Inflammatory macrophage (primary cell): ENCODE measurements around the gene ARHGAP21.
"Not testable (repeated sequence)": the region's sequence is repeated elsewhere in the genome, so short reads cannot be mapped to it uniquely, and the experiment has no call there.

ENCODE experiments used
- DNase-seq, 2 donors: peaks; one replicate each; pipeline ENCODE4 v3.0.0-alpha.2; 2020 to 2022
- total RNA-seq, 18 experiments: gene quantifications; one replicate each; lab custom pipeline; 2026; ENCODE audit warnings: mixed read lengths in 6 of 18, inconsistent platforms in 2 of 18; lab: John Stamatoyannopoulos, UW

Gene ARHGAP21
- total RNA-seq = 63.0 to 110 (median 82.5) reads per million in 18 experiments

DNA sequence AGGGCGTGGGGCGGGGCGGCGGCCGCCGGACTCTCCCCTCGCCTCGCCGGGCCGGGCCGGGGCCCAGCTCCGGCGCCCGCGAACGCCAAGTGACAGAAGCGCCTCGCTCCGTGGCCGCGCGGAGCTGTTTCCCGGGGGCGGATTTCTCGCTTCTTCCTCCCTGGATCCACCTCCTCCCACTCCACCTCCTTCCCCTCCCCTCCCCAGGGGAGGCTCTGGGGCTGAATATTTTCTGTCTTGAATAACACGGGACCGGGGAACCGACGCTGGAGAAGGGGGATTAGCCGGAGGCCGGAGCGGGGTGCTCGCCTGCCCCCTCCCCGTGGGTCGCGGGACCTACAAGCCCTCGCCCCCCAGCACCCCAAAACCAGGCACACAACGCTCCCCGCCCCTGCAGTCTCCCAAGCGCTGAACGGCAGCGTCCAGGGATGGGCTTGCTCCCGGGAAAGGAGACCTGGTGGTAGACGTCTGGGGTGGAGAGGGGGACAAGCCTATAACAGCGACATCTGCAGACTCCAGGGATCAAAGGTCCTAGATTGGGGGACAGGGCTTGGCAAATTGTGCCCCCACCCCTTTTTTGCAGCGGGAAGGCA, at the start of gene ARHGAP21:
TSS of gene ARHGAP21 (minus strand) at position 100 of the 593 bp plus-strand sequence. CDS start 1,988 bp downstream, outside the sequence.
- peak; percentile 55 to 73 for DNase-seq

DNA sequence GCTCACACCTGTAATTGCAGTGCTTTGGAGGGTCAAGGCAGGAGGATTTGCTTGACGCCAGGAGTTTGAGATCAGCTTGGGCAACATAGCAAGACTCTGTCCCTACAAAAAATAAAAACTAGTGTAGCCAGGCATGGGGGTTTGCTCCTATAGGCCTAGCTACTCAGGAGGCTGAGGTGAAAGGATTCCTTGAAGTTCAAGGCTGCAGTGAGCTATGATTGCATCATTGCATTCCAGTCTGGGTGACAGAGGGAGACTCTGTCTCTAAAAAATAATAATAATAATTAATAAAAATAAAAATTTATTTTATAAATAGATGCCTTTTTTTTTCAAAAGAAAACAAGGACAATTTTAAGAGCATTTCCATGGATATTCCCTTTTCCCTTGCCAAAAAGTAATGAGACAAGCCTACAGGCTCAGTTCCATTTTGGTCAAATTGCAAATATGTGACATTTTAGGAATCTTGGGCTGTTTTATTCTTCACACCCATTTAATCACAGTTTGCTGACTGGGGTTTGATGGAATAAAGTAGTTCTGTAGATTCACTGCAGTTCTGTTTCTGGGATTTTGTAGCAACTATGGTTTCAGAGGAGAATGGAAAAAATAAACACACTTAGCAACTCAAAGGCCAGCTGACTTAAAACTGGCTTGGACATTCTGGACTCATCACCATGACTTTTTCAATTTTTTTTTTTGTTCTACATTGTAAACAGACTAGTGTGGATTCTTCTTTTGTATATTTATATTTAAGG, 48.4 kb upstream of the ARHGAP21 start:
- no peak for DNase-seq

DNA sequence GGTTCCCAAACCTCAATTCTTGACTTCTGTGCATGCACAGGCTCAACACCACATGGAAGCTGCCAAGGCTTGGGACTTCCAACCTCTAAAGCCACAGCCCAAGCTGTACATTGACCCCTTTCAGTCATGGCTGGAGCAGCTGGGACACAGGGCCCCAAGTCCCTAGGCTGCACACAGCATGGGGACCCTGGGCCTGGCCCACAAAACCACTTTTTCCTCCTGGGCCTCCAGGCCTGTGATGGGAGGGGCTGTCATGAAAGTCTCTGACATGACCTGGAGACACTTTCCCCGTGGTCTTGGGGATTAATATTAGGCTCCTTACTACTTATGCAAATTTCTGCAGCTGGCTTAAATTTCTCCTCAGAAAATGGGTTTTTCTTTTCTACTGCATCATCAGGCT, 41.3 kb upstream of the ARHGAP21 start:
- not testable (repeated sequence) for DNase-seq

DNA sequence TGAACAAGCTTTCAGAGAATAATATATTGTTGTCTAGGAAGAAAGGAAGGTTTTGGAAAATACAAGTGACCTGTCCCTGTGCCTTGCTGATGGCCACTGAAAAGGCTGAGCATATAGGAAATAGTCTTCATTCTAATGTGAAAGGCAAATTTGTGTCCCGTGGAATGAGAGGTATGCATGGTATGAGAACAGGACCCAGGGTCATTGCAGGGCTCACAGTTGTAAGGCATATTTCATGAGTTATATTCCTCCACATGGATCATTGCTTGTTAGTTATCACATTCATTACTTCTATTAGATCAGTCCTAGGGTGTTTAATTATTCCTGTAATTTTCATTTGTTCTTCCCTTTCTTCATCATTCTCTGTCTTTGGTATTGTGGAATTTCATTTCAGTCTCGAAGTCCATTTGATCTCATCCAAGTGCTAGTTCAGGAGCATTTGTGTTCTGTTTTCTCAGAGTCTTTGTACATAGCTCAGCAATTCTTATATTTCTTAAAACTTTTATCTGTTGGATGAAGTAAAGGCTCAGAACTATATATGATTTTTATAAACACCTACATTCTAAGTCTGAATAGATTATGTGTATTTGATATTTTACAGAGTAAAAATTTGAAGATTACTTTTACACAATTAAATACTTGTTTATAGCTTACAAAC, 39.4 kb upstream of the ARHGAP21 start:
- no peak for DNase-seq

DNA sequence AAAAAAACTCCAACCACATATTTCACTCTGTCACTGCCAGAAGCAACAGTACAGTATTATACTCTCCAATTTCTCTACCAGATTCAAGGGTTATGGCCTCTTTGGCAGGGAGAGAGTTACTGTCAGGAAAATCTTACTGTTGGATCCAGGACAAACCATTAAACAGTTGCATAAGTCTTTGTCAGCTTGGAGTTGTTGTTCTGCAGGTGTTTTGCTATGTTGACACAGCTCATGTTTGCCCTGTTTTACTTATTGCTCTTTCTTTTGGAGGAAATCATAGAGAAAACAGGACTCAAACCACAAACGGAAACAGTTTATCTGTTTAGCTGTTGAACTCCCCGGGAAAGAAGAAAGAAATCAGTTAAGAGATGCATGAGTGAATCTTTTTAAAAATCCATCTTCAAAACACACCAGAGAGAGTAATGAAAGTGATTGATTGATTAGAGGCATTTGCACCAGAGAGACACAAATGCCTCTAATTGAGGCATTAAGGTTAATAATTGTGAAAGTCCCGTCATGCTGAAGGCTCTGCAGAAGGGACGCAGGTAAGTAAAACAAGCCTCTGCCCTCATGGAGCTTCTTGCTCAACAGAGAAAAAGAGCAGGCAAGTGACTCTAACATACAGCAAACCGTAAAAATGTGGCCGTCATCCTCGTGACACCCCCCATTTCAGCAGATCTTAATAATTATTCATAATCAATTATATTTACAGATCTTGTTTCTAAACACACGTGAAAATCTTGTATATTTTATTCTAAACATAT, 38.7 kb upstream of the ARHGAP21 start:
- DNase-seq = no peak

DNA sequence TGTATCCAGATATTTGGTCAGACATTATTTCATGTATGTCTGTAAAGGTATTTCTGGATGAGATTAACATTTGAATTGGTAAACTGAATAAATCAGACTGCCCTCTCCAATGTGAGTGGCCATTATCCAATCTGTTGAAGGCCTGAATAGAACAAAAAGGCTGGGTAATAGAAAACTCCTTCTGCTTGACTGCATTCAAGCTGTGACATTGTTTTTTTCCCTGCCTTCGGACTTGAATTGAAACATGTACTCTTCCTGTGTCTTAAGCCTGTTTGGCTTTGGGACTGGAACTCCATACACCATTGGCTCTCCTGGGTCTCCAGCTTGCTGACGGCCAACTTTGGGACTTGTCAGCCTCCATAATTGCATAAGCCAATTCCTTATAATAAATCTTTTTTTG, 36.0 kb upstream of the ARHGAP21 start:
- DNase-seq = no peak

DNA sequence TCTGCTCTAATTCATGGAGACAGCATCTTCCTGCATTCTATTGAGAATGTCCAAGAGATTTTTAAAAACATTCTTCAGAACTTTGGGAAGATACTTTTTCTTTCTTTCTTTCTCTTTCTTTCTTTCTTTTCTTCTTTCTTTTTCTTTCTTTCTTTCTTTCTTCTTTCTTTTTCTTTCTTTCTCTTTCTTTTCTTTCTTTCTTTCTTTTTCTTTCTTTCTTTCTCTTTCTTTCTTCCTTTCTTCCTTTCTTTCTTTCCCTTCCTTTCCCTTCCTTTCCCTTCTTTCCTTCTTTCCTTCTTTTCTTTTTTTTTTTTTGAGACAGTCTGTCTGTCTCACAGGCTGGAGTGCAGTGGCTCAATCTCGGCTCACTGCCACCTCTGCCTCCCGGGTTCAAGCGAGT, 34.6 kb upstream of the ARHGAP21 start:
- not testable (repeated sequence) for DNase-seq

DNA sequence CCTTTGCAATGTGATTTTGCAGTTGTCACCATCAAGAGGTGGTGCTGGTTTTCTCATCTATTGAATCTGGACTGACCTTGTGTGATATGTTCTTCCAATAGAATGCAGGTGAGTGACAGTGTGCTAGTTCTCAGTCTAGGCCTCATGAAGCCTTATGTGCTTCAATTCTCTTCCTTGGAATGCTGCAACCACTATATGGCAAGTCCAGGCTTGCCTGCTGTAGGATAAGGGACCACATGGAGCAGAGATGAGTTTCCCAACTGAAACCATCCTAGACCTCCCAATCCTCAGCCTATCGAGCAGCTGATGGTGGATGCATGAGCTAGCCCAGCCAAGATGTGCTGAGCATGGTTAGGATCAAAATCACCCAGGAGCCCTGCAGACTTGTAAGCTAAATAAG, 32.6 kb upstream of the ARHGAP21 start:
- no peak for DNase-seq

DNA sequence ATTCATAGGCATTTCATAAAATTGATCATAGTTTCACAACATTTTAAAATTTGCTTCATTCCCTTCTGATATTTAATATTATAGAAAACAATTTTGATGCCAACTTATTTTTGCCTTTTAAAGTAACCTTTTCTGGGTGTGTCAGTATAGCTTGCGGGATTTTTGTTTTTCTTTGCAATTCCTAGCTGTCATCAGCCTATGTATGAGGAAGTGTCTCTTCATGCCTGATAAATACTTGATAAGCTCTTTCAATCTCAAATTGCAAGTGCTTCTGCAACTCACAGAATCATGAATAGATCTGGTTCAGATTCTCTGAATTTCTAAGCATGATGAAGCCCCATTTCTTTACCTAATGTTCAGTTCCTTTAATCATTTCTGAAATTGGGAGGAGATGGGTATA, 28.0 kb upstream of the ARHGAP21 start:
- DNase-seq = no peak

DNA sequence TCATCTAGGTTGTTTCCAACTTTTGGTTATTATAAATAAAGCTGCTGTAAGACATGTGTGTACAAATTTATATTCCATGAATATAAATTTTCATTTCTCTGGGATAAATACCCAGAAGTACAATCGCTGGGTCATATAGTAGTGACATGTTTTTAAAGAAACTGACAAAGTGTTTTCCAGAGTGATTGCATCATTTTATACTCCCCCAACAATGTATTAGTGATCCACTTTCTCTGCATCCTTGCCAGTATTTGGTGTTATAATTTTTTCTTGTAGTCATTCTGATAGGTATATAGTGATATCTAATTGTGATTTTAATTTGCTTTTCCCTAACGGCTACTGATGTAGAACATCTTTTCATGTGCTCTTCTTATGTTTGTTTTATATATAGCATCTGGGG, 27.0 kb upstream of the ARHGAP21 start:
- no peak for DNase-seq

DNA sequence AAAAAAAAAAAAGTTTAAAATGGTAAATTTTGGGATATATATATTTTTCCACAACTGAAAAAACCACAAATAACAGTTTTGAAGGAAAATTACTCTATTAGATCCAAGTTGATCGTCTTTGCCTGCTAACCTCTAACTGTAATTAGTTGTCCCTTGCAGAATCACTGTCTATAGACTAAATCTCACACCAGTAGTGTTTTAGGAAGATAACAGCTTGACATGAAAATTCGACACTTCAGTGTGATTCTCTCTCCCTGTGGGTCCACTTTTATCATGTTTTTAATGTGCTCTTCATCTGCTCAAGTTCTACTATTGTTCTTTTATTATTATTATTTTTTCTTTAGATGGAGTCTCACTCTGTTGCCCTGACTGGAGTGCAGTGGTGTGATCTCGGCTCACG, 24.5 kb upstream of the ARHGAP21 start:
- no peak for DNase-seq

DNA sequence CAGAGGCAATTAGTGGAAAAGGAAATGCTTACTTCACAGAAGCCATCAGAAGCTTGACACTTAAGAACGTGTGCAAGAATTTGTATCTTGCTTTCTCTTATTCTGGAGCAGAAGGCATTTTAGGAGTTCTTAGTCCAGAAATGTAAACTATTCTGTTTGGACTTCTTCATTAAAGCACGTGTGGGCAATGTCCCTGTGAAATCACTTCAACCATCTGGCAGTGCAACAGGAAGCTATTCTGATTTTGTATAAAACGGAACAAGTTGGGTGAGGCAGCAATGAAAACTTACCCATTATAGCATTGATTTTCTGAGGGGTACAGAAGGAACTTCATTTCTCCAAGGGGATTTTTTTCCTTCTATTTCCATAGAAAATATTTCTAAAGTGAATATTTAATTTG, 21.3 kb upstream of the ARHGAP21 start:
- DNase-seq = peak; percentile 74 to 77

DNA sequence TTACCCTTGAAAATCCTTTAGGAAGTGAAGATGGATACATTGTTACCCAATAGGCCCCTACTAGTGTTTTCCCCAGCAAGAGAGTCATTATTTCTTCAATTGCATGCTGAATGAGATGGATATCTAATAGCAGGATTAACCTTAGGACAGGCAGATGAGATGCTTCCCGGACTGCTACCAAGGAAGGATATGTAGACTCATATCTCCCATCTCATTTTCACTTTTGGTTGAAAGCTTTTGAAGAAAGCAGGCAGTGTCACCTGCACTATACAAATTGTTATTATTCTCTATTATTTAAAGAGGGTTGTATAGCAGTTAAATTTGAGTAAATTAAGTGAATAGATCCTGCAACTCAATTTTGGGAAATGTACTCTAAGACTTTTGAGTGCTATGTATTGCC, 17.0 kb upstream of the ARHGAP21 start:
- no peak for DNase-seq

DNA sequence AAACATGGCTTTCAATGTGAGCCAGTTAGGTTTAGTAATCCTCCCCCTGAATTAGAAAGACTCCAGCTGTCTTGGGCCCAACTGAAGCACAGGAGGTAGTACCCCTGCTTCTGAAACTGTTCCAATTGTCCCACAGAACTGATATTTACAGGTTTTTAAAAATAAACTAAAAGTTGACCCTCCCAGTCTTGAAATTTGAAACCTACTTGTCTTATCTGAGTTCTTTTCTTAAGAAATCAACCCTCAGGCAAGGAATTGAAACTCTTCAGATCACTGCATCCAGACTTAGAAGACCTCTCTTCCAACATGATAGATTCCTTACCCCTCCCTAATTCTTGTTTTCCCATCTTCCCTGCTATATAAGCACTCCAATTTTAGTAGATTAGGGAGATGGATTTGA, 13.3 kb upstream of the ARHGAP21 start:
- DNase-seq = no peak

DNA sequence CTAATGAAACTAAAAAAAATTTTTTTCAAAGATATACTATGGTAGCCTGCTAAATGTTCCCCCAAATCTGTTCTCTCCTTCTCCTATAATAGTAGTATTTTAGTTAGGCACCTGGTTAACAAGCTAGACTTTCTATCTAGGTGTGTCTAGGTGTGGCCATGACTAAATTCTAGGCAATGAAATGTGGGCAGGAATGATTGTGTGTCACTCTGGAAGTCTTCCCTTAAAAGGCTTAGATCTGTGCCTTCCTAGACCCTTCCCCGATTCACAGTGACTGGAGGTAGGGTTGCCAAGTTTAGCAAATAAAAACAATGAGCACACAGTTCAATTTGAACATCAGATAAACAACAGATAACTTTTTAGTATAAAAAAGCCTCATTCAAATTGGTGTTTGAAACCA, 8.3 kb upstream of the ARHGAP21 start:
- DNase-seq = no peak

DNA sequence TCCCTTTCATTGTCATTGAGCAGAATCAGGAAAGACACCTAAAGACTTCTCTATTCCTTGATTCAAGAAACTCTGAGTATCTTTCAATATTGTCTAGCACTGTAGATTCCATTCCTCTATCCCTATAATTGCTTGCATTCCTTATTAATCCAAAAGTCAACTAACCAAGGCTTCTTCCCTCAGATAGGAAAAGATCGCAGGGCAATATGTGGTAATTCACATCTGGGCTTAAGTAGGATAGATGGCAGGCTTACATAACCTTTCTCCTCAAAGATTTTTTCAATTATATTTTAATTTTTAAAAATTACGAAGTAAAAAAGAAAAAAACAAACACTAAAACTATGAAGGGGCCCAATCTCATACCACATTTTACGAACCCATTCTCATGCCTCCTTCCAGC, 7.1 kb upstream of the ARHGAP21 start:
- DNase-seq = no peak

DNA sequence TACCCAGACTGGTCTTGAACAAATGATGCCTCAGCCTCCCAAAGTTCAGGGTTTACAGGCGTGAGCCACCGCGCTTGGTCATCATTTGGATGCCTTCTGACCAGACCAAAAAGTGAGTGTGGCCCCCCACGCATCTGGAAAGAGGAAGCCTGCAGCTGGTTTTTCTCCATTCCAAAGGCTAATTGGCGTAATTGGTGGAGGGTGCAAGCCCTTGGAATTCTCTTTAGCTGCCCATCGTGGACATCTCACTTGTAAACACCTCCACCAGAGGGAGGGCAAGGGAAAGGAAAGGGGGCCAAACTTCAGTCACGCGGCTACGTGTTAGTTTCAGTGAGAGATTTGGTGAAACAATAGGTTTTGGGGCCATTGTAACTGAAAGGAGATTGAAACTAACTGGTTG, 4.1 kb upstream of the ARHGAP21 start:
- peak; percentile 8 to 55 for DNase-seq

DNA sequence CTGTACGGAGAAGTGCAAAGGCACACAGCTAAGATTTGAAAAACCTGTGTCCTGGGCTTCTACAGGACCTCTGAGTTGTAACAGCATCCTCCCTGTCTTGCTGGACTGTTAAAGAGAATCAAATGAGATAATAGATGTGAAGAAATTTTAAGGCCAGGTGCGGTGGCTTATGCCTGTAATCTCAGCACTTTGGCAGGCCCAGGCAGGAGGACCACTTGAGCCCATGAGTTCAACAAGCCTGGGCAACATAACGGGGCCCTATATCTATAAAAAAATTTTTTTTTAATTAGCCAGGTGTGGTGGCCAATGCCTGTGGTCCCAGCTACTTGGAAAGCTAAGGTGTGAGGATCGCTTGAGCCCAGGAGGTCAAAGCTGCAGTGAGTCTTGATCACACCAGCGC, 2.9 kb upstream of the ARHGAP21 start:
- no peak for DNase-seq

DNA sequence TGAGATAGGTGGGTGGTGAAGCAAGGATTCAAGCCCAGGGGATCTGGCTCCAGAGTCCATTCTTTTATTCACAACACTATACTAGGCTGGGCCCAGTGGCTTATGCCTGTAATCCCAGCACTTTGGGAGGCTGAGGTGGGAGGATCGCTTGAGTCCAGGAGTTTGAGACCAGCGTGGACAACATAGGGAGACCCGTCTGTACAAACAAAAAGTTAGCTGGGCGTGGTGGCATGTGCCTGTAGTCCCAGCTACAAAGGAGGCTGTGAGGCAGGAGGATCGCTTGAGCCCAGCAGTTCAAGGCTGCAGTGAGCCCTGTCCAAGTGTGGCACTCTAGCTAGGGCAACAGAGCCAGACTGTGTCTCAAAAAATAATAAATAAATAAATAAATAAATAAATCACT, 2.3 kb upstream of the ARHGAP21 start:
- DNase-seq = not testable (repeated sequence)

DNA sequence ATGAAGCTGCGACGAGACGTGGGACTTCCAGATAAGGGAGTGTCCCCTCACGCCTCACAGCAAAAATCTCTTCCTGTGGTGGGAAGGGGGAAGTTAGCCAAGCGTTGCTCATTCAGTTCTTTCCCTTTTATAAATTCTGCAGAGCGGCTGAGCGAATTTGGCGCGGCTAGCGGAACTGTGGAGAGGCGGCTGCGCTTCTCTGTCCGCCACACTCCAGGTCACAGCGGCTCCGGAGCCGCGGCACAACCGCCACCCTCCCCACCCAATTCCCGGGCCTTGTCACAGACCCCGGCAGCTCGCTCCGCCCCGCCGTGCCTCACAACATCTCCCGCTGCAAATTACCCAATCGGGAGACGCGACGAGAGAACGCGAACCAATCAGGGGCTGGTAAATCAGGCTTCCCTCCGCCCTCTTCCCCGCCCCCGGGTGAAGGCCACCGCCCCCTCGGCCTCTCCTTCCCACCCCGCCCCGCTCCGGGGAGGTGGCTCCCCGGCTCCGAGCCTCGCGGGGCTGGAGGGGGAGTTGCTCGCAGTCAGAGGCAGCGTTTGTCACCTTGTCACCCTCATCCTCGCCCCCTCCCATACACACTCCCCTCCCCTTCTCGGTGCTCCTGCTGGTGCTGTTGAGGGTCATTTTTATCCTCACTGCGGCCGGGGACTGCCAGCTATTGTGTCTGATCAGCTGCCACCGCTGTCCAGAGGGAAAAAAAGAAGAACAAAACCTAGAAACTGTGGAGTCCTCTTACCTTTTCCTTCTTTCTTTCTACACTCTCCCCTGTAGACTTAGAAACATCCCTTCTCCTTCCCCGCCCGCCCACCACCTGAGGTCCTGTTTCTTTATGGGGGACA, 918 bp upstream of the ARHGAP21 start:
- DNase-seq = peak; percentile 97

DNA sequence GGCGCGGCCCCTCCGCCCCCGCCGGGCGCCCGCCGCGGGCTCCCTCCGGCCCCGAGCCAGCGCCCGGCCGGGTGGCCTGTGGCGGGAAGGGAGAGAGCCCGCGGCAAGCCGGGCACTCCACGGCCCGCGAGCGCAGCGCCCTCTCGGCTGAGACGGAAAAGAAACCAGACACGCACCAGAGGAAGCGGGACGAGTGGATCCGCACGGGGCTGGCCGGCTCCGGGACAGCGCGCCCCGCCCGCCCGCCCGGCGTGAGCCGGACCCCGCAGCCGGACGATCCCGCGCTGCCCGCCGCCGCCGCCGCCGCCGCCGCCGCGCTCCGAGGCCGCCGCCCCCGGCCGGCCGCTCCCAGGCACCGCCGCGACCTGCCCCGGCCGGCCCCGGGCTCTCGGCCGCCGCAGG, 300 bp downstream of the ARHGAP21 start:
- DNase-seq = no peak
